Neural crest cell (in vitro differentiated cells): ENCODE measurements around the gene DDAH1. TPM values are rescaled to one million over a fixed set of nuclear protein-coding genes. Genes with fewer than 3 reads are reported as not detected.

Experiments used
- DNase-seq: peaks from one replicate; pipeline ENCODE4 v3.0.0; 2021; ENCODE audit warnings: low read depth, mixed read lengths, low spot score
- H3K27ac Mint-ChIP-seq: one replicate; pipeline ENCODE4 v1.8.0; 2021; ENCODE audit warnings: mild to moderate bottlenecking, mixed read lengths; ENCODE audit not compliant: unreplicated experiment
- H3K27me3 Mint-ChIP-seq: 2 replicates; pipeline ENCODE4 v1.8.0; 2021; ENCODE audit warnings: low read depth, mild to moderate bottlenecking, mixed read lengths
- H3K36me3 Mint-ChIP-seq: 2 replicates; pipeline ENCODE4 v1.8.0; 2021; ENCODE audit warnings: low read depth, mild to moderate bottlenecking, mixed read lengths
- H3K4me1 Mint-ChIP-seq: 2 replicates; pipeline ENCODE4 v1.8.0; 2021; ENCODE audit warnings: mixed read lengths
- H3K4me3 Mint-ChIP-seq: one replicate; pipeline ENCODE4 v1.8.0; 2021; ENCODE audit warnings: mild to moderate bottlenecking, mixed read lengths
- H3K9me3 Mint-ChIP-seq: 2 replicates; pipeline ENCODE4 v1.8.0; 2021; ENCODE audit warnings: mixed read lengths
- CTCF ChIP-seq: fragments of 200-600 bp; sonication (generic); conservative IDR thresholded peaks from 2 replicates; pipeline ENCODE4 v1.5.0; 2021; ENCODE audit warnings: antibody characterized with exemption, mild to moderate bottlenecking
- total RNA-seq: library from RNA; stranded (reverse); gene quantifications from 2 replicates; pipeline ENCODE4 v1.2.1, GENCODE V29; 2021

DDAH1 gene
- total RNA-seq, 1 donor from 2014 or later, result 22.3 TPM

GRCh38 chr1:85438353-85438752 lies 26.6 kb downstream of the DDAH1 start:
- H3K36me3 Mint-ChIP-seq, result peaks cover 3% of the 10 kb centered on the region
- no peak overlapping the region for H3K4me3 Mint-ChIP-seq
- peaks cover 2% of the 10 kb centered on the region for H3K9me3 Mint-ChIP-seq
- TF ChIP-seq CTCF, result no peak
- no peak for DNase-seq
- H3K27ac Mint-ChIP-seq, result no peak overlapping the region
- H3K4me1 Mint-ChIP-seq, result peaks cover 22% of the 10 kb centered on the region
- H3K27me3 Mint-ChIP-seq, result no peaks in the 10 kb centered on the region

GRCh38 chr1:85437139-85437538 lies 27.8 kb downstream of the DDAH1 start:
- Mint-ChIP-seq H3K4me1 (peaks cover 22% of the 10 kb centered on the region), H3K27ac (peak overlapping the region; percentile 82), H3K36me3 (peaks cover 2% of the 10 kb centered on the region), H3K9me3 (peaks cover 2% of the 10 kb centered on the region), H3K27me3 (no peaks in the 10 kb centered on the region), H3K4me3 (no peak overlapping the region)
- no peak for TF ChIP-seq CTCF
- DNase-seq, result no peak

GRCh38 chr1:85433096-85433495 lies 31.9 kb downstream of the DDAH1 start:
- H3K9me3 Mint-ChIP-seq, result peaks cover 8% of the 10 kb centered on the region
- H3K27me3 Mint-ChIP-seq, result no peaks in the 10 kb centered on the region
- TF ChIP-seq CTCF, result no peak
- no peak for DNase-seq
- H3K36me3 Mint-ChIP-seq, result peaks cover 17% of the 10 kb centered on the region
- H3K4me3 Mint-ChIP-seq, result no peak overlapping the region
- H3K27ac Mint-ChIP-seq, result no peak overlapping the region
- peaks cover 8% of the 10 kb centered on the region for H3K4me1 Mint-ChIP-seq

GRCh38 chr1:85428471-85429089 lies 36.4 kb downstream of the DDAH1 start:
- TF ChIP-seq CTCF, result no peak
- no peak overlapping the region for H3K27ac Mint-ChIP-seq
- H3K4me3 Mint-ChIP-seq, result no peak overlapping the region
- no peak for DNase-seq
- peaks cover 20% of the 10 kb centered on the region for H3K36me3 Mint-ChIP-seq
- no peaks in the 10 kb centered on the region for H3K4me1 Mint-ChIP-seq
- H3K27me3 Mint-ChIP-seq, result no peaks in the 10 kb centered on the region
- H3K9me3 Mint-ChIP-seq, result peaks cover 12% of the 10 kb centered on the region

- Mint-ChIP-seq H3K36me3 (peaks cover 20% of the 10 kb centered on the region), H3K4me3 (no peak overlapping the region), H3K27ac (no peak overlapping the region)
Measured at GRCh38 chr1:85427849-85428248, 37.1 kb downstream of the DDAH1 start.

More at GRCh38 chr1:85427849-85428248, 37.1 kb downstream of the DDAH1 start:
- DNase-seq, result no peak
- Mint-ChIP-seq H3K4me1 (no peaks in the 10 kb centered on the region), H3K27me3 (no peaks in the 10 kb centered on the region), H3K9me3 (peaks cover 12% of the 10 kb centered on the region)
- TF ChIP-seq CTCF, result no peak
